ENCODE results near the gene PCK1.
A peak's percentile ranks its signal among the peaks of the same experiment; 100 is the strongest.

Gene PCK1

DNA sequence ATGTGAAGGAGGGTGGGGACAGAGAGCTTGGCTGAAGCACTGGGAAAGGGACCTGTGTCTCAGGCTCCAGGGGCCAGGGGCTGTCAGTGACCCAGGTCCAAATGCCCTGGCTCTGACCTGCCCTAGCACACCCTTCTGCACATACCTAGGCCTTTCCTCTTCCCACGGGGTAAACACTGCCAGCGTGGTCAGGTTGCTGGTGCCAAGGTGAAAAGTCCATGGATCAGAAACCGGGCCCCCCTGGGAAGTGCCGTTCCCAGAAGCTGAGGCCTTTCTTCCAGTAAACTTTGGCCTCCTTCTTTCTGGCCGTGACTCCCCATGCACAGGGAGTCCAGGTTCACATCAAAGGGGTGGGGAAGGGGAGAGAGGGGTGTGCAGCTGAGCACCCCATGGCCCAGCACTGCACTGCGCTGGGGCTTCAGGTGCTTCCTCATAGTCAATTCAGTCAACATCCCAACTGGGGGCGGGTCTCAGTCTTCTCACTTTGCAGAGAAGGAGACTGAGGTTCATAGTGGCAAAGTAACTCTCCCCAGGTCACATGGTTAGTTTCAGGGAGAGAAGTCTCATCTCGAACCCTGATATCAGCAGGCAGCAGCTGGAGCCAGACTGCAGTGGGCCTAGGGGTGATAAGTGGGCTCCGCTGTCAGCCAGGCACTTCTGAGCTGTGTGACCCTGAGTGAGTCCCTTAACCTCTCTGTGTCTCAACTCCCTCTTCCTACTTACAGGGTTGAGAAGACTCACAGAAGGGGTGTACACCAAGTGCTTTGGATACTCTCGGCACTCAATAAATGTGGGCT lies 17.0 kb downstream of the PCK1 start:
- ATAC-seq: no peak

DNA sequence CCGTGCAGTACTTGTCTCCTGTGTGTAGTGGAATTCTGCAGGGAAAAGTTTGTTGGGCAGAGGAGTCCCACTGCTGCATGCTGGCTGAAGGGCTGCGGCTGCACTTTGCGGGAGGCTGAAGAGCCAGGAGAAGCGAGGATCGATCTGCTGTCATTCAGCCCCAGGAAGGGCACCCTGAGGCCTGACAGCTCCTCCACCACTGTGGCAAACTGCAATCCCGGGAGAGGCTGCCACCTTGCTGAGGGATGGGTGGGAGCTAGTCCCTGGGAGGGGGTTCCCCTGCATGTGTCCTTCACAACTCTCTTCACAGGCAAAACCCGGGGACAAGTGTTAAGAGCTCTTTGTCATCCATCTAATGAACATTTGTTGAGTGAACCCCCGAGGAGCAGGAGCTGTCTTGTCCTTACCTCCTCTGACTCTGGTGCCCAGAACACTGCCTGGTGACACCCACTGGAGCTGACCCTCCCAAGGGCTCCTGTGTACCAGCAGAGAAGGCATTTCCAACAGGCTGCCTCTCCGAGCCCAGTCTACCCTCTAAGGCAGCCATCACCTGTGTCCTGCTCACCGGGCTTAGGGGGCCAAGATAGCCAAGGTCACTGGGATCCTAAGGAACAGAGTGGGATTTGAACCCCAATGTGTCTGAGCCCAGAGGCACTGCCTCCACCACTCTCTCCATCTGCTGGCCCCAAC lies 17.7 kb downstream of the PCK1 start:
- ATAC-seq: no peak

DNA sequence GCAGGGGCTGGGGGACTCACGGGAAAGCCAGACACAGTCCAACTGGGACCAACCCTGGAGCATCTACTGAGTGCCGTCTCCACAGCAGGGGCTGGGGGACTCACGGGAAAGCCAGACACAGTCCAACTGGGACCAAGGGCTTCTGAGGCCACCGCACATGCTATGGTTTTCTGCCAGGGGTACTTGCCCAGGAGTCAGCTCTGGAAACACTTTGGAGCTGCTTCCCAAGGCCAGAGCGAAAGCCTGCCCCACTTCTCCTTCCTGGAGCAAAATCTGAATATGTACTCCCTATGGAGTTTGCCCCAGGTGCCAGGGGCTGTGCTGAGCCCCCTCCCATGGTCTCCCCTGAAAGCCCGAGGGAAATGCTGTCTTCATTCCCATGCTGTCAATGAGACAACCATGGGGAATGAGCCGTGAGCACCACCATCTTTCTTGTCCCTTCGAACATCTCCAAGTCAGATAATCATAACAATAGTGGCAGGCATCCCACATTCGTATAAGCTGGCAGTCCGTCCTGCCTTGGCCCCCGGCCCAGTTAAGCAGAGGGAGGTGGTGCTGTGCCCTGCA lies 18.5 kb downstream of the PCK1 start:
- ATAC-seq: no peak

DNA sequence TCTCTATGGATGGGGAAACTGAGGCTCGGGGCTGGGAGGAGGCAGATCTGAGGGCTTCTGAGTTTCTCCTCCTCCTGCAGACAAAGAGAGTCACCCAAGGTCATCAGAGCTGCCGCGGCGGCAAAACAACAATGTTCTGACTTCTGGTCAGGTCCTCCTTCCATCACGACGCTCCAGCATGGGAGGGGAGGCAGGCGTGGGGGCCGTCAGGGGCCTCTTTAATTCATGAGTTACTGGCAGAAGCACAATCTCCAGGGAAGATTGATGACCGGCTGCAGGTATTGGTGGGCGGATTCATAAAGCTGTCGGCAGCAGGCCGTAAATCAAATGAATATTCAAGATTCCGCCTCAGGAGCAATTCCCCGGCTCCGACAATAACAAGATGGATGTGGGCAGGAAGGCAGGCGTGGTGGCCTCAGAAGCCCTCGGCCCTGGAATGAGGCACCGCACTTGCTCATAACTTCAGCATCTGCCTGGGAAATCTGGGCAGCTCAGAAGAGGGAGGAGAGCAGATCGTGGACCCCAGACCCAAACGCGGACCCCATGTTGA lies 19.1 kb downstream of the PCK1 start:
- ATAC-seq: no peak

DNA sequence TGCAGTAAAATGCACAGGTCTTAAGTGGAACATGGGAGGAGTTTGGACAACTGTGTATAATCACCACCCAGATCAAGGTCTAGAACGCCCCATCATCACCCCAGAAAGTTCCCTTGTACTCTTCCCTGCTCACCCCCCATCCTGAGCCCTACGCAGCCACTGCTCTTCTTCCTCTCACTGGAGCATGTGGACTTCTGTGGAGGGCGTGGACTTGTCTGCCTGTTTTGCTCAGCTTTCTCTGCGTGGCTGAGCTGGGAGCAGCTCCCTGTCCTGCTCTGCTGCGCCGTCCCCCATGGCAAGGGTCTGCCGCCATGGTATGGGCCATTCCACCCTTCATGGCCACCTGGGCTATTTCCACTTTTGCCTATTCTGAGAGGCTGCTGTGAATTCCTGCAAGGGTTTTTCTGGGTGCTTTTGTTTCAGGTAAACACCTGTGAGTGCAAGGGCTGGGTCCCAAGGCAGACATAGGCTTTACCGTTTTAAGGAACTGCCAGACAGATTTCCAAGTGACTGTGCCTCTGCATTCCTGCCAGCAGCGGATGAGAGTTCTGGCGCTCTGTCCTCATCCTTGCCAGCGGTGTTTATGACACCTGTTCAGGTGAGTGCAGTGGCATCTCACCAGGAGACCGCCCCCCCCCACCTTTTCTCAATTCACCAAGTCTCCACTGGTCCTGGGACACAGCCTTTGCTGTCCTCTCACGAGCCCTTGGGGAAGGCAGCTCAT lies 19.7 kb downstream of the PCK1 start:
- ATAC-seq: no peak

DNA sequence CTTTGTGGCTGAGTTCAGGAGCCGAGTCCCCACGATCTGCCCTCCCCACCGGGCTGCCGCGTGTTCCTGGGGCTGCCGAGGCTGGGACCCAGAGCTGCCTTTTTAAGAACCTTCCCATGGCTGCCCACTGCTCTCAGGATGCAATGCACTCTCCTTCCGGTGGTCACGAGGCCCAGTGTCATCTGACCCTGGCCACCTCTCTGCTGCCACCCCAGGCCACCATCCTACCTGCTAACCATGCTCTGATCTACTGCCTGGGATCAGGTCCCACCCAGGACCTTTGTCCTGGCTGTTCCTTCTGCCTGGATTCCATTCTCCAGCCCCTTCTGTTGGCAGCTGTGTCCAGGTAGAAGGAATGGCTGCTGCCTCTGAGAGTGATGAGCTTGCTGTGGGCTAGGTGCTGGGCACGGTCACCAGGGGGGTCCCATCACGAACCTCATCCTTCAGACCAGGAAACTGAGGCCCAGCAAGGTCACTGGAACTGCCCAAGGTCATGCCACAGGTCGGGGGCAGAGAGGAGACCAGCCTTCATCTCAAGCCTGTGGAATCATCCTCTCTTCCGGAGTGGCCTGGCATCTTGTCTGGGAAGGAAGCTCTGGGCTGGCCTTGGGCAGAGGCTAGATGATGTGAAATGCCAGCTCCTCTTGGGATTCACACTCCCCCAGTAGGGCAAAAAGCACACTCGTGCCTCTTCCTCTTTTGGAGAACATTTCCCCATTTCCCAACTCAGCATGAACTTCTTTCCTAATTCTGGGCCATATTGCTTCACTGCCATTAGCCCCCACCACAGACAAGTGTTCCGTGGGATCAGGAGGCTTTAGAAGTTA lies 20.5 kb downstream of the PCK1 start:
- no peak for ATAC-seq

DNA sequence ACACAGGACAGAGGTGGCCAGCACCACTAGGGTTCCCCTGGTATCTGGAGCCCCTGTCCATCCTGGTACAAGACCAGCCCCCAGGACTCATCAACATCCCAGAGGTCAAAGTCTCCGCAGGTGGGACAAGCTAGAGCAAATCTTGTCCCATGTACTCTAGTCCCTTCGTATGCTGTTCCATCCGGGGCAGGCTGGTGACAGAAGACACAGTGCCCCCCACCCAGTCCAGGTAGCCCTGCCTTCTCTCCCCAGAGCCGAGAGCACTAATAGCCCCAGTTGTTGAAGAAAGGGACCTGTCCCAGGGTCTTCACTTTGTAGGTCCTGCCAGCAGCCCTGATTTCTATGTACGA lies 21.1 kb downstream of the PCK1 start:
- no peak for ATAC-seq

DNA sequence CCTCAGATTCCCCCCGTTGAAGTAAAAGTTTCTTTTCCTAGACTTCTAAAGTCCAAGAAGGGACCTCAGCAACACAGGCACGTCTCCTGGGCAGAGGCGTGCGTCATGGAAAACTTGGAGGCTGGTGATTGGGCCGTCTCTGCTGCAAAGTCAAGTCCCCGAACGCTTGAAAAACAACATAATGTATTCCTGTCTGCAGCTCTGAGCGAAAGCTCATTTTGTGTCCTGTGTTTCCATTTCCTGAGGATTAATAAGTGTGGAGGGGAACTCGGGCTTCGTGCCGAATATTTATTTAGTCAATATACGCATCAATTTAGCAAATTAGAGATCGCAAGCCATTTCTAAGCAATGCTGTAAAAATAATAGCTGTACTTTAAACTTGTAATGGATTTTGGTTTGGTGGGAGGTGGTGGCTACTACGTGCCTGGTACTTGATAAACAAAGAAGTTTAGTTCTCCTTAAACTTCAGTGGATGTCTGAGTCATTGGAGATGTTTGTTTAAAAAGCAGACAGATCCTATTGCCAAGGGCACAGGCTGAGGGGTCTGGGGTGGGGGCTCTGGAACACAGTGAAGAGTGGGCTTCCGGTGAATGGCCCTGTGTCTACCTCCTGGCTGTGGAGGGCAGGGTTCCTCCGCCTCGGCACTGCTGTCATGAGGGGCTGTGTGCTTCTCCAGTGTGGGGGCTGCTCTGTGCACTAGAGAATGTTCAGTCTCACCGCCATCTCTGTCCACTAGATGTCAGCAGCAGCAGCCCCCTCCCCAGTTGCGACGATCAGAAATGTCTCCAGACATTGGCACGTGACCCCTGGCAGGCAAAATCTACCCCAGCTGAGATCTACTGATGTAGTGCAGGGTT lies 21.8 kb downstream of the PCK1 start:
- no peak for ATAC-seq

DNA sequence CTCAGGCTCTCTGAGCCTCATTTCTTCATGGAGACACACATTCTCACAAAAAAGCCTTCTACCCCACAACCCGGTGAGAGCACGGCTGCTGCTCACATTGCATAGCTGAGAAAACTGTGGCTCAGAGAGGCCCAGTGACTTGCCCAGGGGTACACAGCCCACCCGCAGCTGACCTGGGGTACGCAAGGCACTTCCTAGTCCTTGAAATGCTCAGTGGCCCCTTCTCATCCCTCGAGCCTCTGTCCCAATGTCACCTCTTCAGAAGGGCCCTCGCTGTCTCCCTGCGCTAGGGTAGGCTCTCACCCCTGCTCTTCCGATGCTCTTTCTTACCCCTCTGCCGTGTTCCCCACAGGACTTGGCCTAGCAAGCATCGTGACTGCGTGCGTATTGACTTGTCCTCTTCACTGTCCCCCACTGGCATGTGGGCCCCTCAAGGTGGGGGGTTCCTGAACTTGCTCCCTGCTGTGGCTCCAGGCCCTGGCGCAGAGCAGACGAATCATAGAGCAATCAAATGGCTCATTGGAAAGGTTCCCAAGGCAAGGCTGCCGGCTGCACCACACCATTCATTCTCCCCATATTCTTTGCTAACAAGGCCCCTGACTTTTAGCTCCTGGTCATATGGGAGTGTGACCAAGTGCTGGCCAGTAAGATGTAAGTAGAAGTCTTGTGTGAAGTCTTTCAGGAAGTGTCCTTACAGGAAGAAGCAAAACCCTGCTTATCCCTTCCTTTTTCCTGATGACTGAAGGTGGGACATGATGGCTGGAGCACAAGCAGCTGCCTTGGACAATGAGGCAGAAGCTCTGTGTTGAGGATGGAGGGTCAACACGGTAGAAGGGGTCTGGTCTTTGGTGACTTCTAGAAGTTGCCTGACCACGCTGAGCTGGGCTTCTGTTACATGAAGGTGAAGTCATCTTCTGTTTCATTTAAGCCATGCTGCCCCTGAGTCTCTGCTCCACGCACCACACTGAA lies 22.7 kb downstream of the PCK1 start:
- no peak for ATAC-seq

DNA sequence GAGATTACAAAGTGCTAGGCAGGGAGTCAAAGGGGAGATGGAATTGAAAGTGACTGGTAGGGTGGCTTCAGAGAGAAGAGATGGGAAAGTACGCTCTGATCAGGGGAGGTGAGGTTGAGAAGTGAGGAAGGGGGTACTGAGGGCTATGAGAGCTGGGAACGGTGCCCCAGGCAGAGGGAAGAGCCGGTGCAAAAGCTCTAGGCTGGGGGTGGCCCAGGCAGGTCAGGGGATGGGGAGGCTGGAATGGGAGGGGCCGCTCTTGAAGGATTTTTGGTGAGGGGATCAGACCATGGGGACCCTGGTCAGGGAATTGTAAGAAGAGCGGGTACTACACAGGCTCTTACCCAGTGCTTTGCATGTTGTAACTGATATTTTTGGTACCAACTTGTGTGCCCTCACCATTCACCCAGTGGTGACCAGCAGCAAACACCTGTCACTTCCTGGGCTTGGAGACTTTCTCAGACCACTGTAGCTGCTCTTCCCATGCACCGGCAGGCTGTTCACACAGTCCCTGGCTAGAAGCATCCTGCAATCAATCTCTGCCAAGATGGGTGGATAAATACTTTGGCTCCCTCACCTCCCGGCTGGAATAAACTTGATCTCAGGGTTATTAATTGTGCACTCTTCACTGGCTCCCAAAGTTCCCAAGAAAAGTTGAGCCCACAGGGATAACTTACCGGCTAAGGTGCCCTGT lies 24.0 kb downstream of the PCK1 start:
- ATAC-seq: no peak

DNA sequence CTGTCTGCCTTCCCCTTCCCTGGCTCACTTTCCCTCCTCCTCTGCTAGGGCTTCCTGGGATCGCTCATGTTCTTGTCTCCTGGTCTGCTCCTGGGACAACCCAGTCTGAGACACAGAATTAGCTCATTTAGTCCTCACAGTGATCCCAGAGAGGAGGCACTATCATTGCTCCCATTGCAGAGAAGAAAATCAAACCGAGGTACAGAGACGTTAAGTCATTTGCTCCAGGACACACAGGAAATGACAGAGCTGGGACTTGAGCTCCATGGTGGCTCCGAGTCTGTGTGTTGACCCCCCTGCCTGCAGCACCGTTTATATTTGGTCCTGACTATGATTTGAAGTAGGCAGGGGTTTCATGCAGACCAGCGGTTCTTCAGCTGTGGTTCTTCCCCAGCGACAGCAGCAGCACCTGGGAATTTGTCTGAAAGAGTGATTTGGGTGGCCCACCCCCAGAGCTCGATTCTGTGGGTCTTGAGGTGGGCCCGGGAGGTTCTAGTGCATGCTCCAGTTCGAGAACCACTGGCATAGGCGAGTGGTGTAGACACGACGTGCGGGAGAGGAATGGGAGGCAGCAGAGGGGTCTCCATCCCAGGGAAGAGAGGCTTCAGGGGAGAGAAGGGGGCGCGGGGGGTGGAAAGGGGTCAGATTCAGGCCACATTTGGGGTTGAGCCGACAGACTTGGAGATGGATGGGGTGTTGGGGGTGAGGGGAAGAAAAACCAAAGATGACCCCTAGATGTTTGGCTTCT lies 24.7 kb downstream of the PCK1 start:
- no peak for ATAC-seq

DNA sequence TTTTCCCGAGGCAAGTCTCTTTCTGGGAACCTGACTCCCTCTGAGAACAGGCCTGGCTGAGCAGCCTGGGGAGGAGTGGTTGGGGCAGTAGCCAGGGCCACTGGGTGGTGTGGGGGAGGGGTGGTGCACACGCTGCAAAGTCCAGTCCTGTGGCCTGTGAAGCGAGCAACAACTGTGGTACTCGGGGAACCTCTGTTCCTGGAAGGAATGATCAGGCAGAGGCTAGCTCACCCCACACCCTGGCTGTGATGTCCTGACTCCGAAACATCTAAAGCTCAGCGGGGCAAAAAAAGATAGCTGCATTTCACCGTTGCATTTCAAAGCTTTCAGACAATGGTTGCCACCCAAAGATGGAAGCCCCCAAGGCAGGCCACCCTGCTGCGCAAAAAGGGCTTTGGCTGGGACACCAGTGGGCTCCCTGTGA lies 25.5 kb downstream of the PCK1 start:
- ATAC-seq: peak in 1 of 2 donors; percentile 17

DNA sequence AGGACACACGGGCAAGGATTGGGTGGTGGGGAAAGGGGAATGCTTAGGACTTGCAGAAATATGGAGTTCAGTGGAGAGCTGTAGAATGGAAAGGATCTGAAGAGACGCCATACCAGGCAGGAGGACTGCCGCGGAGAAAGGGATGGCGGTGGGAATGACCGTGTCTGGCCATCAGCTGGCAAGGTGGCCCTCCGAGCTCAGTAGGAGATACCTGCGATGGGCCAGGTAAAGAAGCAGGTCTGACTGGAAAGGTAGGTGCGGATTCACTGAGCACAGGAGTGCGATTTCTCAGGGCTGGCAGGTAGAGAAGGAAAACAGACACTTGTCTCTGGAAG lies 26.0 kb downstream of the PCK1 start:
- ATAC-seq: no peak

DNA sequence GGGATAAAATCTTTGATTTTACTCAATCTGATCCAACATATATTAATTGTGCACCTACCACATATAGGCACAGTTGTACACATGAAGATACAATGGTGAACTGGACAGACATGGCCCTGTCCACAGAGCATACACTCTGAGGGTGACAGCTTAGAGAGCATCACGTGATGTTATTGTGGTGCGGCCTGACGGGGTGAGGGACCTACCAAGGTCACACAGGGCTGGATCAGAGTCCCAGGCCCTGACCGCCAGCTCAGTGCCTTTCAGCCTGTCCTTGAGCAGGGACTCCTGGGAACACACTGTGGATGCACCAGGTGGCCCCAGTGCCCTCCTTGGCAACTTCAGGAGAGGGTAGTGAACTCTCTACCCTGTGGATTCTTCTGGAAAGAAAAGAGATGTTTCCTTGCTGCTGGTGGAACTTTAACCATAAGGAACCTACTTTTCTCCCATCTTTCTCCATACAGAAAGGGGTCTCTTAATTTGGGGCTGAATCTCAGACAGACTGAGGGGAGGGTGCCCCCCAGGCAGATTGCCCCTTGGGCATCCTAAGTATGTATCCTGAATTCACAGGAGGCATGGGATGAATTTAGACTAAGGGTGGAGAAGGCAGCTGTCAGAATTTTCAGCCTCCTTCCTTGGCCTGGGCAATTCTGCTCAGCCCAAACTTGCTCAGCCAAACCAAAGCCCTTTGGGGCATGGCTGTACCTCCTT lies 26.5 kb downstream of the PCK1 start:
- ATAC-seq: no peak

DNA sequence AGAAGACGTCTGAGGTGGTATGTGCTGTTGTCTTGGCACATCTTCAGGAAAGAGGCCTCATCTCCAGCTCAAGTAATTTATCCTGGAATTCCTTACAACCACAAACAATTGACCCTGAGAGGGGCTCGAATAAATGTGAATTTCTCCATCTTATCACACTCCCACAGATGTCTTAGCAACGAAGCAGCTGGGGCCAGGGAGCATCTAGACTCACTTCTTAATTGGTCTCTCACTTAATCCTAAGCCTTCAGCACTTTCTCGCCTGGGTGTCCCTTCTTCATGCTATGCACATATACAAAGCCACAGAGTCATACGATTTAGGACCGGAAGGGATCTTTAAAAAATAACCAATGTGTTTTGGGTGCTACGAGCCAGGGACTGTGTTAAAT lies 27.1 kb downstream of the PCK1 start:
- no peak for ATAC-seq

DNA sequence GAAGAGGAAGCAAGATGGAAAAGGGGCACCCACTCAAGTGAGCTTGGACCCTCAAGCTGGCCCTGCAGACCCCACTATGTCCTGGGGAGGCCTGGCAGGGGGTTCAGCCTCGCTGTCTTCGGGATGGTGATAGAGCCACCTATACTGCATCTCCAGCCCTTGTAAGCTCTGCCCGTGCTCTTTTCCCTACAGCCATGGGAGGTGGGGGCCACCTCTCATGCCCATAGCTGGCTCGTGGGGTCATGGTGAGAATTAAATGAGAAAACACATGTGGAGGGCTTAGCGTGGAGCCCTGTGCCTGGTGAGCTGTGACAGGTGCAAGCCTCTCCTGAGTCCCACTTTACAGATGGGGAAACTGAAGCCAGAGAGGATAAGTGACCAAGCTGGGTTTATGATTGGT lies 27.7 kb downstream of the PCK1 start:
- no peak for ATAC-seq

DNA sequence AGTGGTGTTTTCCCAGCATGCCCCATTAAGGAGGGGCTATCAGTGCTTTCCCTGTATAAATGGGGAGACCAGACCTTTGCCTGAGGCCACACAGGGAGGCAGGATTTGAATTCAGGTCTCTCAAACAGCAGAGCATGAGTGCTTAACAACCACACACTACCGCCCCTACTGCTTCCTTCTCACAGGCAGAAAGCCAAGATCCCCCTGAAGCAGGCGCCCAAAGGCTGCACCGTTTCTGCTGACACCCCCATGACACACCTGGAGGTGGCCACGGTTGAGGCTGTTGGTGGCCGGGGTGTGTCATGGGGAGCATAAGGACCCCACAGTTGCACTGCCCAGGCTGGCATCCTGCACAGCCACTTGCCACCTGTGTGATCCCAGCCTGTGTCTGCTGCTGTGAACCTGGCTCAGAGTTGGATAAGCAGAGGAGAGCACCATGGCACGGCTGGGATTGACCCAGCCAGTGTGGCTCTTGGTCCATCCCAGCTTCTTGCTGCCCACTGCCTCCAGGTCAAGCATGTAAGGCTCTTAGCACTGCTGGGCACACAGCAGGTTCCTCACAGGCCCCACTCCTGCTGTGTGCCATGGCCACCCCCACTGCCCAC lies 28.3 kb downstream of the PCK1 start:
- ATAC-seq: no peak

All from activated CD4-positive, CD25-positive, alpha-beta regulatory T cell treated with anti-CD3 and anti-CD28 coated beads, Interleukin-2, amount 50 U/mL, for 24 hours (primary cell).